ENCODE results near the gene BSND.
"Not testable (repeated sequence)": the region's sequence is repeated elsewhere in the genome, so short reads cannot be mapped to it uniquely, and the experiment has no call there.

BSND gene

DNA sequence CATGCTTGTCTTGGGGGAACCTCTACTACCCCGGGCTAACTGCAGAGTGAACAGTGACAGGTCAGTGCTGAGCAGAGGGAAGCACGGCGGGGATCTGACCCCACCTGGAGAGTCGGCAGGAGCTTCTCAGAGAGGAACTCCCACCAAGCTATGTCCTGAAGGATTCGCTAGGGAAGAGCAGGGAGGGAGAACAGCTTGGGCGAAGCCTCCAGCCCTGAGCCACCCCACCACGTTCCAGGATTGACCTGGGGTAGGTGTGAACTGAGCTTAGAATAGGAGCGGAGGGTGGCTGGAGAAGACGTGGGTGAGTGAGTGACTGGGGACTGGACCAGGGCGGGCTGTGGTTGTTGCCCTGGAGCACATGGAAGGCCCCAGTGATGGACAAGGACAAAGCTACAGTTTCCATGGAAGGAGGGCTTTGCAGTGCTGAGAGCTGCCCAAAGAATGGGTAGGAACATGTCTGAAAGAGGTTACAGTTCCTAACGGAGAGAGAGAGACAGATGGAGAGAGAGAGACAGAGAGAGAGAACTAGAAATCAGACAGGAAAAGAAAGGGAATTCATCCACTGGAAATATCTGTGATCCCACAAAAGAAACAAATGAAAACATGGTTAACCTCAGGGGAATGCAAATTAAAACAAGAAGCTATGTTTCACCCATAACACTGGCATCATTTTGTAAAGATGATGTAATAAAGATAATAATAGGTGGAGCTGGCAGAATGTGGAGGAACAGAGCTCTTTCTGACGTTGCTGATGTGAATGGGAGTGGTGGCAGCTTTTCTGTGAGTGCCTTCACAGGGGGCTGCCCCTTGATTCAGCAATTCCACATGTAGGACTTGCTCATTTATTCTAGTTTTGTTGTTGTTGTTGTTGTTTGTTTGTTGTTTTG is 17.2 kb downstream of the BSND start:
- no peak for DNase-seq (ENCODE audit: low spot score)

DNA sequence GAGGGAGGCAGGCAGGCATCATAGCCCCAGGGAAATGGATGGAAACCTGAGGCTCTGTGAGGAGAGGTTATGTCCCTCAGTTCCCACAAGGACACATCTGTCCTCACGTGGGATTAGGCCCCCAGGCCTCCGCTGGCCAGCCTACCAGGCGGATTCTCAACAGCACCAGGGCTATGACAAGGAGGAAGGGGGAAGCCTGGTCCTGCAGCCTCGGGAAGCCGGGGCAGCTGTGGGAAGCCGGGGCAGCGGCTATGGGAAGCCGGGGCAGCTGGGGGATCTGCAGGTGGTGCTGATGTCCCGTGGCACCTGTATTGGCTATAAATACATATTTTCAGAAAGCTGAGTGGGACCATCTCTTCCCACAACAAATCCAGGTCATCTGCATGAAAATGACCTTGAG is 19.7 kb downstream of the BSND start:
- no peak for DNase-seq (ENCODE audit: low spot score)

DNA sequence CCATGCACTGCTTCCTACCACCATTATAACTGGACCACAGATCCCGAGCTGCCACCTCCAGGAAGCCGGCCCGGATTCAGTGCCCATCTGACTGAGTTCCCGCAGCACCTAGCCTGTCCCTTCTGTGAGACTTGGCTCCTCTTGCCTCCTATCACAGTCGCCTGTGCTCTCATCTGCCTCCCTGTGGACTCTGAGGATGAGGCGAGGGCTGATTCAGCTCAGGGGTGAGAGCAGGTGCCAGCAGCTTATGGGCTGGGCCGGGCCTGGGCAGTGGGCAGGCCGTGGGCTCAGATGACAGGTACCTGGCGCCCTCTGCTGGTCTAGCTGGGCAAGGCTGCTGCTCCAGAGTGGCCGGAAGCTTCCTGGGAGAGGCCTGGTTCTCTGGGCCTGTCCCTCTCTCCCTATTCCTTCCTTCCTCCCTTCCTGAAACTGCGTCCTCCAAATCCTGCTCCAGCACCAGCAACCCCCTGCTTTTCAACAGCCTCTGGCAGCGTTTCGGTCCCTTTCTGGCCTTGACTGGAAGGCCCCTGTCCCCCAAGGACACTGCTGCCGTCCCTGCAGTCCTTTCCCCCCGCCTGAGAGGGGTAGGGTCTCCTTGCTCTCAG is 23.3 kb downstream of the BSND start:
- DNase-seq (ENCODE audit: low spot score), result peak; percentile 72

DNA sequence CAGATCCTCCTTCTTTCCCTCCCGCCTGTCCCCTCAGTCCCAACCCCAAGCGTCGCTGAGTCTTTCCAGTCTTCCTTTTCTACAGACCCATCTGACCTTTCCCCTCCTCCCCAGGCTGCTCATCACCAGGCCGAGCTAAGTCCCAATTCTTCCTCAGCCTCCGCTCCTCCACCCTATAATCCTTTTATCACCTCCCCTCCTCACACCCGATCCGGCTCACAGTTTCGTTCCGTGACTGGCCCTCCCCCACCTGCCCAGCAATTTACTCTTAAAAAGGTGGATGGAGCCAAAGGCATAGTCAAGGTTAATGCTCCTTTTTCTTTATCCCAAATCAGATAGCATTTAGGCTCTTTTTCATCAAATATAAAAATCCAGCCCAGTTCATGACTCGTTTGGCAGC is 25.4 kb downstream of the BSND start:
- not testable (repeated sequence) for DNase-seq (ENCODE audit: low spot score)

DNA sequence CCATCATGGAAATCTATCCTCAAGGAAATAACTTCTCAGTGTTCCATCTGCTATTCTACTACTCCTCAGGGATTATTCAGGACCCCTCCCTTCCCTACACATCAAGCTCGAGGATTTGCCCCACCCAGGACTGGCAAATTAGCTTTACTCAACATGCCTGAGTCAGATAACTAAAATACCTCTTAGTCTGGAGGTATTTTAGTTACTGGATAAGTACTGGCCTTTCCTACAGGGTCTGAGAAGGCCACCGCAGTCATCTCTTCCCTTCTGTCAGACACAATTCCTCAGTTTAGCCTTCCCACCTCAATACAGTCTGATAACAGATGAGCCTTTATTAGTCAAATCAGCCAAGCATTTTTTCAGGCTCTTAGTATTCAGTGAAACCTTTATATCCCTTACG is 27.9 kb downstream of the BSND start:
- not testable (repeated sequence) for DNase-seq (ENCODE audit: low spot score)

DNA sequence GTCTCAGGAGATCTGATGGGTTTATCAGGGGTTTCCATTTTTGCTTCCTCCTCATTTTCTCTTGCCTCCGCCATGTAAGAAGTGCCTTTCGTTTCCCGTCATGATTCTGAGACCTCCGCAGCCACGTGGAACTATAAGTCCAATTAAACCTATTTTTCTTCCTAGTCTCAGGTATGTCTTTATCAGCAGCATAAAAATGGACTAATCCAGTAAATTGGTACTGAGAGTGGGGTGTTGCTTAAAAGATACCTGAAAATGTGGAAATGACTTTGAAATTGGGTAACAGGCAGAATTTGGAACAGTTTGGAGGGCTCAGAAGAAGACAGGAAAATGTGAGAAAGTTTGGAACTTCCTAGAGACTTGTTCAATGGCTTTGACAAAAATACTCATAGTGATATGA is 32.4 kb downstream of the BSND start:
- DNase-seq (ENCODE audit: low spot score), result not testable (repeated sequence)

DNA sequence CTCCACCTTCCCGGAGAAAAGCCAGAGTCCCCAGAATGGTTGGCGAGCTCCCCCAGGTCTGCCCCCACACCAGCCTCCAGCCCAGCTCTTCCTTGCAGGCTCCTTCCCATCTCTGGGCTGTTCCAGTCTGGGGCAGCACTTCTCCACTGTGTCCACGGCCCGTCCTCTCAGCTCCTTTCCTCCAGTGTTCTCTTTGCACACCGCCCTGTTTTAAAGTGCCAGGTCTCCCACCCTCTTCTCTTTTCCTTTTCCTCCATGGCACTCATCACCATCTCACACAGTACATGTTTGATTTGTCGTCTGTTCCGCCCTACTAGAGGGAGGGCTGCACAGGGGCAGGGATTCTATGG is 34.5 kb downstream of the BSND start:
- DNase-seq (ENCODE audit: low spot score), result no peak

DNA sequence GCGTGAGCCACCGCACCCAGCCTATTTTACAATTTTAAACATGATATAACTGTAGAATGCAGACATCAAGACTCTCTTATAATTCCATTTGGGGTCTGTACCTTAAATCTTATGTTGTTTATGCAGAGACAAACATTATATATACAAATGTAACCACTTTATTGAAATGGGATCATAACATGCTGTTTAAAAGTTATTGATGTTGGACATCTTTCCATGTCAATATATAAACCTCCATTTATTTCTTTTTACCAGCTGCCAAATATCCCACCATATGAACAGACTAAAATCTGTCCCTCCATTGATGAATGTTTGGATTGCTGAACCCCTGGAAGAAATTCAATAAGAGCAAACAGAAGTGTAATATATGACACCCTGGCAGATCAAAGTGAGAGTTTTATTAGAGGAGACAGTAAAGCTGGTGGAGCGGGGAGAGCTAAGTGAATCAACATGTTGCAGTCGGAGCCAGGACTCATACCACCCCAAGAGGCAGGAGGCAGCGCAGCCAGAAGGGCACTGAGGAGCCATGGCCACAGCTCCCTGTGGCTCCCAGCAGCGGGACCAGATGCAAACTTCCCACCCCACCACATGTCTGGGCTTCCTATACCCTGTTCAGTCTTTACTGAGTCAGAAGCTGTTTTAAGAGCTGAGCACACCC is 35.9 kb downstream of the BSND start:
- no peak for DNase-seq (ENCODE audit: low spot score)

DNA sequence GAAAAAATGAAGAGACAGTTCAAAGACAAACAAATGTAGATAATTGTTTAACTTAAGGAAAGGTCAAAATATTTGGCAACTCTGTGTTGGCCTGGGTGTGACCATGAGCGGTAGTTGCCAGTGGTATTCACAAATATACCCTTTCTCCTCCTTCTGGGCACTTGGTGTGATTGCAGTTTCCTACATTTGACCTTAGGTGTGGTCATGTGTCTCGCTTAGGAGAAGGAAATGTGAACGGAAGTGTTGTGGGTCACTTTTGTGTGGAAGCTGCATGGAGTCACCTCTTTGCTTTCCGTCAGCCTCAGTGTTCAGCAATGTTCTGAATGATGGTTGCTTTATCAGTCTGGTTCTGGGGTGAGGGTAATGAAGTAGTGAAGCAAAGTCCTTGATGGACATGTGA is 37.2 kb downstream of the BSND start:
- DNase-seq (ENCODE audit: low spot score), result no peak

DNA sequence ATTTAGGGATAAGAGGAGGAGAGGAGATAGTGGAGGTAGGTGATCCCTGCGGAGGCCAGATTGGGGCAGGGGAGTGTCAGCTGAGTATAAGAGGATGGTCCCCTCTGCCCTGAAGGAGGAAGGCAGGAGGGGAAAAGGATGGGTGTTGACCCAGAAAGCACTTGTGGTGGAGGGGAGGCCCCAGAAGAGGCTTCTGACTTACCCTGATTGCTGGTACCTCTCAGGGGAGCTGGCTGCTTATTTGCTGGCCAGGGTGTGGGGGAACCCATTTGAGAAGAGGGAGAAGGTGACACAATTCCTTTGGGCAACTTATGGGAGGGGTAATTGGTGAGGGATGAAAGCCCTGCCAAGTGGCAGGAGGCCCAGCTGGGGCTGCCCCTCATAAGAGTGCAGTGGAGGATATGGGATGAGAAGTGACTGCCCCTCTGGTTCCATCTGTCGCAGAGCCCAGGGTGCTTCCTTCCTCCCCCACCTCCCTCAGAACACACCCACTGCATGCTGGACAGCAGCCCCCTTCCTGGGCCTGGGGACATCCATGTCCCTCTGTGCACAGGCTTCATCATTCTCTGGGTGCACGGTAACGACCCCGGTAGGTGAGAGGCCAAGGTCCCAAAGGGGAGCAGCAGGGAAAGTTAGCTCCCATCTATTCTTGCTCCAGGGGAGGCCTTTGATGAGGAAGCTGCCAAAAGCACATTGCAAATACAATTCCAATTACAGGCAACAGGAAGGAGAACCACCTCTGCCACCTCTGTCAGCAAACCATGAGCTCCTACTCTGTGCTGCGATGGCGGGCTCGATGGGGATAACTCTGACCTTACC is 39.2 kb downstream of the BSND start:
- DNase-seq (ENCODE audit: low spot score), result no peak

DNA sequence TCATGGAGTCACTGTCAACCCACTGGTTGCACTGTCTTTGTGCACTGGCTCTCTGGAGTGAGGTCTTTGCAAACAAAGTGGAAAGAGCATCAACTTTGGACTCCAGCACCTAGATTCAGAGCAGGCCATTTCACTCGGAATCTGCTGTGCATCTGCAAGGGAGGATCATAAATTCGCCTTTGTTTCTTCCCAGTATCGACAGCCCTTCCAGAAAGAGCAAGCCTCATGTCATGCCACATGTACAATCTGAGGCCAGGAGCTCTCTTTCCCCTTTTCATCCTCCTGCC is 39.8 kb downstream of the BSND start:
- no peak for DNase-seq (ENCODE audit: low spot score)

DNA sequence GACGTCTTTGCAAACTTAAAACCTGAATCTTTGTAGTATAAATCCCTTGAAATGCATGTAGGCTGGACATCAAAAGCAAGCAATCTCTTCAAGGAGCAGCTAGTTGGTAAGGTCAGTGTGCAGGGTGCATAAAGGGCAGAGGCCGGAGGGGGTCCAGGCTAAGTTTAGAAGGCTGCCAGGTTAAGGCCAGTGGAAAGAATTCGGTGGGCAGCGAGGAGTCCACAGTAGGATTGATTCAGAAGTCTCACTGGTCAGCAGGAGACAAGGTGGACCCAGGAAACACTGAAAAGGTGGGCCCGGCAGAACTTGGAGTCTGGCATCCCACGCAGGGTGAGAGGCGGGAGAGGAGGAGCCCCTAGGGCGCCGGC is 40.2 kb downstream of the BSND start:
- DNase-seq (ENCODE audit: low spot score), result no peak

DNA sequence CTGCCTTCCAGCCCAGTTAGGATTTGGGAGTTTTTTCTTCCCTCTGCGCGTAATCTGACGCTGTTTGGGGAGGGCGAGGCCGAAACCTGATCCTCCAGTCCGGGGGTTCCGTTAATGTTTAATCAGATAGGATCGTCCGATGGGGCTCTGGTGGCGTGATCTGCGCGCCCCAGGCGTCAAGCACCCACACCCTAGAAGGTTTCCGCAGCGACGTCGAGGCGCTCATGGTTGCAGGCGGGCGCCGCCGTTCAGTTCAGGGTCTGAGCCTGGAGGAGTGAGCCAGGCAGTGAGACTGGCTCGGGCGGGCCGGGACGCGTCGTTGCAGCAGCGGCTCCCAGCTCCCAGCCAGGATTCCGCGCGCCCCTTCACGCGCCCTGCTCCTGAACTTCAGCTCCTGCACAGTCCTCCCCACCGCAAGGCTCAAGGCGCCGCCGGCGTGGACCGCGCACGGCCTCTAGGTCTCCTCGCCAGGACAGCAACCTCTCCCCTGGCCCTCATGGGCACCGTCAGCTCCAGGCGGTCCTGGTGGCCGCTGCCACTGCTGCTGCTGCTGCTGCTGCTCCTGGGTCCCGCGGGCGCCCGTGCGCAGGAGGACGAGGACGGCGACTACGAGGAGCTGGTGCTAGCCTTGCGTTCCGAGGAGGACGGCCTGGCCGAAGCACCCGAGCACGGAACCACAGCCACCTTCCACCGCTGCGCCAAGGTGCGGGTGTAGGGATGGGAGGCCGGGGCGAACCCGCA is 40.8 kb downstream of the BSND start, which contains the start of gene PCSK9:
PCSK9 (plus strand) TSS at position 207 of the 741 bp plus-strand sequence; CDS start at position 497, 290 bp downstream.
- no peak for DNase-seq (ENCODE audit: low spot score)

DNA sequence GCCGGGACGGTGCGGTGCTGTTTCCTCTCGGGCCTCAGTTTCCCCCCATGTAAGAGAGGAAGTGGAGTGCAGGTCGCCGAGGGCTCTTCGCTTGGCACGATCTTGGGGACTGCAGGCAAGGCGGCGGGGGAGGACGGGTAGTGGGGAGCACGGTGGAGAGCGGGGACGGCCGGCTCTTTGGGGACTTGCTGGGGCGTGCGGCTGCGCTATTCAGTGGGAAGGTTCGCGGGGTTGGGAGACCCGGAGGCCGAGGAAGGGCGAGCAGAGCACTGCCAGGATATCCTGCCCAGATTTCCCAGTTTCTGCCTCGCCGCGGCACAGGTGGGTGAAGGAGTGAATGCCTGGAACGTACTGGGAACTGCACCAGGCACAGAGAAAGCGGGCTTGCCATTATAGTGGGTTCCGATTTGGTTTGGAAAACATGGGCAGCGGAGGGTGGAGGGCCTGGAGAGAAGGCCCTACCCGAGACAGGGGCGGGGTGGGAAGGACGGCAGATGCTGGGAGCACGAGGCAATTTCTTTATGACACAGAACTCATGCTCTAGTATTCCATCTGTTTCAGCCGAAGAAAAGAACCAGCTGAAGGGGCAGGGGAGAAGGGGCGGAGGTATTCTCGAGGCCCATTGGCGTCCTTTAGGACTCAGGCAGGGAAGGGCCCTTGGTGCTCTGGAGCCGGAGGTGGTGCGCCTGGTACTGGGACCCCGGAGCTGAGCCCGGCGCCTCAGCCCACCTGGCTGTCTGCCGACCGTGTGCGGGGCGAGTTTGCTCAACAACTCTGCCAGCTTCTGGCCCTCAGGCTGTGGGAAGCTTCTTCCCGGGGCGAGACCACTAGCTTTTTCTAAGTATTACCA is 41.6 kb downstream of the BSND start:
- DNase-seq (ENCODE audit: low spot score), result no peak

DNA sequence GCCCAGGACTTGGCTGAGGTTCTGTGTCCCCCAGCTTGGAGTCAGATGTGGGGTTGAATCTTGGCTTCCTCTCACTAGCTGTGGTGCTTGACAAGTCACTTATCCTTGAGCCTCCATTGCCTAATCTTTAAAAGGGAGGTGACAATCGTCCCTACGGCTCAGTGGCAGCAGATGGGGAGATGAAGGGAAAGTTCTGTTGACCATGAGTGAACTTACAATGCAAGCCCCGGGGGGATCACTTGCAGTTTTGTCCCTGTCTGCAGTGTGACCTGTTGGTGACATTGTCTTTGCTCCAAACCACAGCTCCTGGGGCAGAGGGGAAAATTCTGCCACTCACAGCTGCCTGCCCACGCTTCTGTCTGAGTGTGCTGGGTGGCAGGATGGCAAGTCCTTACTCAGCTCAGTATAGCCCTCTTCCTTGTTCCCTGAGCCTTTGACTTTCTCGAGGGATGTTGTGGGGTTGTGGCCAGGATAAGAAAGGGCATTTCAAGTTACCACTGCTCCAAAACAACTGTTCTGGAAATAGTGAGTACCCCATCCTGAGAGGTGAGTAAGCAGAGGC is 42.3 kb downstream of the BSND start:
- no peak for DNase-seq (ENCODE audit: low spot score)

DNA sequence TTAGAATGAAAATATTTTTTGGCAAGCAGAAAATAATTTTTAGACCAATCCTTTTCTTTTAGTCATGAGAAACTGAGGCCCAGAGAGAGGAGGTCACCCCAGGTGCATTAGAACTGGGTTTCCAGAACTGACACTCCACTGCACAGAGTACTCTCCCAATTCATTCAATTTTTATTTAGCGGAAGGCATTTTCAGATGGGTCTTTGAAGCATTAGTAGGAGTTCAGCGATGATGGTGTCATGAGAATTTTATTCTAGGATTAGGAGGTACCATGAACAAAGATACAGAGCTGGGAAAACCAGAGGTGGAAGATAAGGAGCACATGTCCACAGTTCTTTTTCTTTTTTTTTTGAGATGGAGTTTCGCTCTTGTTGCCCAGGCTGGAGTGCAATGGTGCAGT is 42.9 kb downstream of the BSND start:
- no peak for DNase-seq (ENCODE audit: low spot score)

DNA sequence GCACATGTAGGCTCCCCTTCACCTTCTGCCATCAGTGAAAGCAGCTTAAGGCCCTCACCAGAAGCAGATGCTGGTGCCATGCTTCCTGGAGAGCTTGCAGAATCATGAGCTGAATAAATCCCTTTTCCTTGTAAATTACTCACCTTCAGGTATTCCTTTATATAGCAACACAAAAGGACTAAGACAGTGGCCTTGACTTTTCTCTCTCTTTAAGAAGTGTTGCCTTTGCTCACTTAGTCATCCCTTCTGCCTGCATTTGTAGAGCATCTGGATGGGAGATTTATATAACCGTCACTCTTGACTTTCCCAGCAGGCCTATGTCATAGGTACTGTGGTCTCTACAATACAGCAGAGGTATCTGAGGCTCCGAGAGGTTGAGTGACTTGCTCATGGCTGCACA is 44.3 kb downstream of the BSND start:
- DNase-seq (ENCODE audit: low spot score), result no peak

DNA sequence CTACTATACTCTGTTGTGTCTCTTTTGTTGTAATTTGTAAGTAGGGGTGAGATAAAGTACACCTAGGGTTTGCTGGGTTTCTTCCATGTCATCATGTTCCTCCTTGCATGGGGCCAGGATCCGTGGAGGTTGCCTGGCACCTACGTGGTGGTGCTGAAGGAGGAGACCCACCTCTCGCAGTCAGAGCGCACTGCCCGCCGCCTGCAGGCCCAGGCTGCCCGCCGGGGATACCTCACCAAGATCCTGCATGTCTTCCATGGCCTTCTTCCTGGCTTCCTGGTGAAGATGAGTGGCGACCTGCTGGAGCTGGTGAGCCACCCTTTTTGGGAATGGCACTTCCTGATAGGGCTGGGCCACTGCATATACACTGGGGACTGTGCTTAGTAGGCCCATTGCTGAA is 45.0 kb downstream of the BSND start:
- no peak for DNase-seq (ENCODE audit: low spot score)

DNA sequence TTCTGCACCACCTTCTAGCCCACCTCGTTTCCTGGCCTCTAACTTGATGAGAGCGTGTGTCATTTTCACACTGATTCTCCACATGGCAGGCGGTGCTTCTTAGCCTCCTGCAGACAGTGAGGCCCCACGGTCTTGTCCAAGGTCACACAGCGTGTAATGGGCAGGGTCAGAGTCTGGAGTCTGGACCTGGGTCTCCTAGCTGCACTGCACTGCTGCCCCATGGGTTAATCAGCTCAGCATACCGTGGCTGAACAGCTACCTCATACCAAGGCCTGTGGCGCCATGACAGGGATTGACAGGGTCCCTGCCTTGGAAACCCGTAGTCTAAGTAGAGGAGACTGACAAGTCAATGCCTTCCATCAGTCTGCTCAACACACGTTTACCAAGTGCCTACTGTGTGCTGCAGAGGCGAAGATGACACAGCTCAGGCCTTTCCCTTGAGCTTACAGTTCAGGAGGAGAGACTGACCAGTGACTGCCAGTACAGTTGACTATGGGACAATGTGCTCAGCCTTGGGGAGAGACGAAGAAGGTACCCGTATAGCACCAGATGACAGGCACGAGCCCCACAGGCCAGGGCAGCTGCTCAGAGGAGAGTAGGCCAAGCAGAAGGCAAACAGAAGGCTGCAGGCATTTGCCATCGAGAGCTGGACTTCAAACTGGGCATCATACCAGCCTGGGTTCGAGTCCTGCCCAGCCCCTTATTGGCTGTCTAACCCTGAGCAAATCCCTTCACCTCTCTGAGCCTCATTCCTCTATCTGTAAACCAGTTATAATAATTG is 46.1 kb downstream of the BSND start:
- DNase-seq (ENCODE audit: low spot score), result no peak

Measured in SK-N-DZ (cell line).